Right lobe of liver (tissue), 6 donors: ENCODE results near the gene COL4A4. TPM values are rescaled to one million over a fixed set of nuclear protein-coding genes. Genes with fewer than 3 reads are reported as not detected.

ENCODE experiments used
- ATAC-seq, 4 donors: fragments of 200-7000 bp; cut with Tn5 transposase; one replicate each; pipeline ENCODE4 v1.9.1; 2020; ENCODE audit warnings: mild to moderate bottlenecking in 4 of 4, moderate library complexity in 4 of 4
- DNase-seq, 3 donors: peaks; one replicate each; pipeline ENCODE4 v3.0.0-alpha.2; 2020
- H3K27ac ChIP-seq, 3 donors: fragments of 200-600 bp; one replicate each; pipeline ENCODE4 v1.8.0; 2022
- H3K27me3 ChIP-seq, 2 donors: fragments of 200-600 bp; one replicate each; pipeline ENCODE4 v1.8.0; 2022
- H3K36me3 ChIP-seq, 4 donors: fragments of 200-600 bp; sonication (generic) in 1 of 4; one replicate each; pipeline versions ENCODE4 v1.5.1 to v1.8.0; 2017 to 2022; ENCODE audit warnings: control low read depth in 1 of 4
- H3K4me1 ChIP-seq, 4 donors: fragments of 200-600 bp; sonication (generic) in 1 of 4; one replicate each; pipeline versions ENCODE4 v1.5.1 to v1.8.0; 2017 to 2022; ENCODE audit warnings: control low read depth in 1 of 4
- H3K4me3 ChIP-seq, 3 donors: fragments of 200-600 bp; one replicate each; pipeline ENCODE4 v1.8.0; 2022
- H3K9me3 ChIP-seq, 4 donors: fragments of 200-600 bp; sonication (generic) in 1 of 4; one replicate each; pipeline versions ENCODE4 v1.5.1 to v1.8.0; 2017 to 2022; ENCODE audit warnings: control low read depth in 1 of 4
- POLR2A ChIP-seq: fragments of 450-650 bp; IDR thresholded peaks from one replicate; pipeline ENCODE4 v1.6.1; 2017; ENCODE audit warnings: antibody characterized with exemption, mild to moderate bottlenecking
- WGBS: methylation state at CpG from one replicate; pipeline ENCODE4 v1.1.6; 2018; ENCODE audit warnings: low coverage, low lambda C conversion rate; ENCODE audit not compliant: insufficient coverage; ENCODE audit errors: missing lambda C conversion rate; 5-methylcytosine and 5-hydroxymethylcytosine counted together
- intact Hi-C, 2 donors: fragments of 100-400 bp; cut with DNase I; formaldehyde crosslinking; loops; one replicate each; pipeline versions ENCODE4 v1.11.2 to v1.14.1; 2022
- small RNA-seq, 2 experiments: library from RNA; depleted of rRNA; stranded (forward); fragments of <200 nt; gene quantifications; one replicate each; pipeline ENCODE3, GENCODE V24; 2016
- total RNA-seq, 6 experiments: library from RNA; depleted of rRNA in 2 of 6; stranded (reverse); fragments of >200 nt in 2 of 6; fragmentation: NEBNext Ultra II Directional in 3 of 6; extraction: Animal tissue kit (Norgen Biotek cat#: 25700) in 3 of 6; gene quantifications; one replicate each; pipeline versions ENCODE4 v1.1.0 to v1.2.4, GENCODE V29; 2016 to 2023
- TF ChIP-seq, protein P1 (sequence below), 4 donors: fragments of 200-600 bp in 3 of 4; fragments of 450-650 bp in 1 of 4; IDR thresholded peaks; one replicate each; pipeline versions ENCODE4 v1.5.1 to v1.8.0; 2016 to 2022; ENCODE audit warnings: antibody characterized with exemption in 4 of 4, mild to moderate bottlenecking in 2 of 4
- donor health status: DM: no; HTN: yes; CAD: no.
- donor health status: DM: no; HTN: no; CAD: no.
- donor health status: DM: no; HTN: no; CAD: no.
- donor health status: DM: no; HTN: yes; CAD: no.
- donor health status: DM: no; HTN: yes; CAD: no.

COL4A4 gene
- total RNA-seq, 6 experiments from 2014 or later = 0.86 to 2.4 (median 1.8) TPM

DNA sequence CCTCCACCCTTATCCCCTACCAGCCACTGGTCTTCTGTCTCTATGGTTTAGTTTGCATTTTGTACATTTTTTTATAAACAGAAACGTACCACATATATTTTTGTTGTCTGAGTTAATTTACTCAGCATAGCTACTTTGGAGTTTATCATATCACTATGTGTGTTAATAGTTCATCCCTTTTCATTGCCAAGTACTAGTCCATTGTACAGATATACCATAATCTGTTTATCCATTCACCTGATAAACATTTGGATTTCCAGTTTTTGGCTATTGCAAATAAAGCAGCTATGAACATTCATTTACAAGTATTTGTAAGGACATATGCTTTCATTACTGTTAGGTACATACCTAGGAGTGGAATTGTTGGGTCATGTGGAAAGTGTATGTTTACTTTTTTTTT lies 204.6 kb downstream of the COL4A4 start:
- WGBS = 100% methylated on average over 1 of the region's 1 CpG
- no peaks in the 10 kb centered on the region for H3K27me3 ChIP-seq
- intact Hi-C loops = no loop called here
- no peak overlapping the region for H3K27ac ChIP-seq
- H3K4me1 ChIP-seq = no peaks in the 10 kb centered on the region
- H3K4me3 ChIP-seq = no peak overlapping the region
- no peaks in the 10 kb centered on the region for H3K36me3 ChIP-seq
- no peaks in the 10 kb centered on the region for H3K9me3 ChIP-seq
- no peak for DNase-seq
- ATAC-seq = no peak
- TF ChIP-seq POLR2A = no peak
- TF ChIP-seq, protein P1, sequence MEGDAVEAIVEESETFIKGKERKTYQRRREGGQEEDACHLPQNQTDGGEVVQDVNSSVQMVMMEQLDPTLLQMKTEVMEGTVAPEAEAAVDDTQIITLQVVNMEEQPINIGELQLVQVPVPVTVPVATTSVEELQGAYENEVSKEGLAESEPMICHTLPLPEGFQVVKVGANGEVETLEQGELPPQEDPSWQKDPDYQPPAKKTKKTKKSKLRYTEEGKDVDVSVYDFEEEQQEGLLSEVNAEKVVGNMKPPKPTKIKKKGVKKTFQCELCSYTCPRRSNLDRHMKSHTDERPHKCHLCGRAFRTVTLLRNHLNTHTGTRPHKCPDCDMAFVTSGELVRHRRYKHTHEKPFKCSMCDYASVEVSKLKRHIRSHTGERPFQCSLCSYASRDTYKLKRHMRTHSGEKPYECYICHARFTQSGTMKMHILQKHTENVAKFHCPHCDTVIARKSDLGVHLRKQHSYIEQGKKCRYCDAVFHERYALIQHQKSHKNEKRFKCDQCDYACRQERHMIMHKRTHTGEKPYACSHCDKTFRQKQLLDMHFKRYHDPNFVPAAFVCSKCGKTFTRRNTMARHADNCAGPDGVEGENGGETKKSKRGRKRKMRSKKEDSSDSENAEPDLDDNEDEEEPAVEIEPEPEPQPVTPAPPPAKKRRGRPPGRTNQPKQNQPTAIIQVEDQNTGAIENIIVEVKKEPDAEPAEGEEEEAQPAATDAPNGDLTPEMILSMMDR (IDR thresholded peaks at IDR 0.05) = no peak

DNA sequence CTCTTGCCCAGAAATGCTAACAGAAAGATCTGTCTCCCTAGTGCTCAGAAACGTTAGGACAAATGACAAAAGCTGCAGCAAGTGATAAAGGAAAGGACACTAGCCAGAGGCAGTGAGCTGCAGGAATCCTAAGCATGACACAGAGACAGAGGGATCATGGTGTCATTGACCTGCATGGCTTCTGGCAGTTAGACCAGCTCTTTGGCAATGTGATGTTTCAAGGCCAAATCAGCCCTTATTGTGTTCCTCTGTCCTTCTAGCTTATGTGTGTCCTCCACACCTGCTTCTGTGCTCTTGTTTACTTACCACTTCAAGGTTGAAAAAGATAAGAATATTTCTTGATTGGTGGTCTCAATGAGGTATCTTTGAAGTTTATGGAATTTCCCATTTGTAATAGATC lies 207.3 kb downstream of the COL4A4 start:
- no peaks in the 10 kb centered on the region for H3K27me3 ChIP-seq
- TF ChIP-seq, protein P1 (IDR thresholded peaks at IDR 0.05) = no peak
- no peak for TF ChIP-seq POLR2A
- ATAC-seq (peak; percentile 85 to 98 (median 93)), DNase-seq (peak in 1 of 3 donors; percentile 48)
- H3K4me1 ChIP-seq = no peaks in the 10 kb centered on the region
- H3K36me3 ChIP-seq = no peaks in the 10 kb centered on the region
- H3K4me3 ChIP-seq = no peak overlapping the region
- no peaks in the 10 kb centered on the region for H3K9me3 ChIP-seq
- 25% methylated on average over 1 of the region's 1 CpG for WGBS
- H3K27ac ChIP-seq = no peak overlapping the region
- intact Hi-C loops = no loop called here

DNA sequence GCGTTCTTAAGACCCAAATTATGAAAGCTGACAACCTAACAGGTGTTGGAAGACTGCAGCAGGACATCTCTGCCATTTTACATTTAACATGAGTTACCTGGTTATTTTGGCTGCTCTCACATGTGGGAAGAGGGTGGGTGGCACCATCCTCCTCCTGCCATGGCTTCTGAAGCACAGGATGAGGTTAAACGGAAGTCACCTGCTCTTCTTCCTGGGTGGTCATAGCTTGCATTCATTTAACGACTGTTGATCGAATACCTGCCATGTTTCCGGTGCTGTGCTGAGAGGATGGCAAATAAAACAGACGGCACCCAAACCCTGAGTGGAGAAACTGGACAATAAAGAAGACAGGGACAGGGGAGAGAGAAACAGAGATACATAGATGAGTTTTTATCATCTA lies 210.2 kb downstream of the COL4A4 start:
- Histone ChIP-seq H3K36me3 (no peaks in the 10 kb centered on the region), H3K27me3 (no peaks in the 10 kb centered on the region), H3K27ac (no peak overlapping the region), H3K4me1 (no peaks in the 10 kb centered on the region), H3K4me3 (no peak overlapping the region), H3K9me3 (no peaks in the 10 kb centered on the region)
- WGBS = 88% methylated on average over 5 of the region's 6 CpGs
- TF ChIP-seq, protein P1 (IDR thresholded peaks at IDR 0.05) = no peak
- no peak for TF ChIP-seq POLR2A
- DNase-seq (no peak), ATAC-seq (no peak)
- intact Hi-C loops = no loop called here

DNA sequence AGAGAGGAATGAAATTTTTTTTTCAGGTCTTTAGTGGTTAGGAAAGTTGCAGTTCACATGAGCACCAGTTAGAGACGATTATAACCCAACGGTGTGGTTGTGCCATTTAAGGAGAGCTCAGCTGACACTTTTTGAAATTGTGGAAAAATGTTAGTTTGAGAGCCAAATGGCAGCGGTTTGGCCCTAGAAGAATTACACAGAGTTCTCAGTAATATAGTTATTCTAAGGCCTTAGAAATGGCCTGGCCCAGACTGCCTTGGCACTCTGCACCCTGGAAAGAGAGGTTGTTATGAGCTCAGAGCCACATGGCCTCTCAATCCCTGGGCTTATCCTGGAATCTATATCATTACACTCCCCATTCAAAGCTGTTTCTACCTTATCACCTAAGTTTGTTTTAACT lies 210.8 kb downstream of the COL4A4 start:
- TF ChIP-seq POLR2A = no peak
- TF ChIP-seq, protein P1 (IDR thresholded peaks at IDR 0.05) = no peak
- H3K27me3 ChIP-seq = no peaks in the 10 kb centered on the region
- H3K4me1 ChIP-seq = no peaks in the 10 kb centered on the region
- H3K27ac ChIP-seq = no peak overlapping the region
- WGBS = 93% methylated on average over 3 of the region's 3 CpGs
- H3K36me3 ChIP-seq = no peaks in the 10 kb centered on the region
- DNase-seq = no peak
- H3K4me3 ChIP-seq = no peak overlapping the region
- H3K9me3 ChIP-seq = no peaks in the 10 kb centered on the region
- no peak for ATAC-seq
- intact Hi-C loops = no loop called here

Small RNA genes within 50 kb of the gene (small RNA-seq; reads per million reads assigned to genes)
- gene RF00554 = 0 reads per million in 2 experiments

Other genes with a start within 250 kb of the COL4A4 start
- 1 to 10 TPM in 3 of 6 experiments, under 1 TPM in 3; 0.12 to 1.6 (median 0.73) TPM for gene COL4A3, start 419 bp upstream of the COL4A4 start, total RNA-seq
- gene MFF, start 161.0 kb upstream of the COL4A4 start, total RNA-seq = 10 to 100 TPM; 29.3 to 70.2 (median 34.6) TPM
- gene TM4SF20, start 215.1 kb upstream of the COL4A4 start, total RNA-seq = not detected
- not detected for gene SCYGR1, start 223.7 kb upstream of the COL4A4 start, total RNA-seq